ENCODE data around the gene BMP7. TPM values are rescaled to one million over a fixed set of nuclear protein-coding genes. Genes with fewer than 3 reads are reported as not detected.
A peak's percentile ranks its signal among the peaks of the same experiment; 100 is the strongest.

BMP7 gene
- total RNA-seq, 3 donors from 2014 or later = 1.7 to 2.8 (median 2.0) TPM

GRCh38 chr20:57179265-57179664 lies 87.2 kb downstream of the BMP7 start:
- no peaks in the 10 kb centered on the region for H3K9me3 ChIP-seq
- H3K4me1 ChIP-seq (ENCODE audit: low read depth) = no peaks in the 10 kb centered on the region
- DNase-seq = no peak
- no peak for ATAC-seq
- H3K36me3 ChIP-seq (ENCODE audit: low read depth) = no peaks in the 10 kb centered on the region
- intact Hi-C loops (cut with DNase I, micrococcal nuclease) = no loop called here
- no peak for TF ChIP-seq CTCF (IDR thresholded peaks at IDR 0.05)
- no peak overlapping the region for H3K4me3 ChIP-seq

DNA sequence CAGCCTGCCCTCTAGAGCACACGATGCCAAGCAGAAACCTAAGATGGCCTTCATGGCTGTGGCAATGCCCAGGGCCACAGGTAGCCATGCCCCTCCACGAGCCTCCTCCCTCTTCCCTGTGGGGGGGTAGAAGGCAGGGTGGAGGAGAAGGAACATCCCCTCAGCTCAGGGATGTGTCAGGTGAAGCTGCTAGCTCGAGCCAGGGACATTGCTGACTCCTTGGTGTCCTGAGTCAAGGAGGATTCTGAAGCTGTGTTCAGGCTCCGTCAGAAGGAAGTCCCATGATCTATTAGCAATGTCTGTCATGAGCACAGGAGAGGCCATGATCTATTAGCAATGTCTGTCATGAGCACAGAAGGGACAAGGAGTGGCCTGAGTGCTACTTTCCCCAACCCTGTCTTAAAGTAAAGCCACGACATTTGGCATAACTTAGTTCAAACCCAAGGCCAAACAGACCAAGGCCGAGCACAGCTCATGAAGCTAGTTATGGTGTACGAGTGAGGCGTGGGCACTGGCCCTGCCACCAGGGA lies 87.8 kb downstream of the BMP7 start:
- no peak for ATAC-seq

DNA sequence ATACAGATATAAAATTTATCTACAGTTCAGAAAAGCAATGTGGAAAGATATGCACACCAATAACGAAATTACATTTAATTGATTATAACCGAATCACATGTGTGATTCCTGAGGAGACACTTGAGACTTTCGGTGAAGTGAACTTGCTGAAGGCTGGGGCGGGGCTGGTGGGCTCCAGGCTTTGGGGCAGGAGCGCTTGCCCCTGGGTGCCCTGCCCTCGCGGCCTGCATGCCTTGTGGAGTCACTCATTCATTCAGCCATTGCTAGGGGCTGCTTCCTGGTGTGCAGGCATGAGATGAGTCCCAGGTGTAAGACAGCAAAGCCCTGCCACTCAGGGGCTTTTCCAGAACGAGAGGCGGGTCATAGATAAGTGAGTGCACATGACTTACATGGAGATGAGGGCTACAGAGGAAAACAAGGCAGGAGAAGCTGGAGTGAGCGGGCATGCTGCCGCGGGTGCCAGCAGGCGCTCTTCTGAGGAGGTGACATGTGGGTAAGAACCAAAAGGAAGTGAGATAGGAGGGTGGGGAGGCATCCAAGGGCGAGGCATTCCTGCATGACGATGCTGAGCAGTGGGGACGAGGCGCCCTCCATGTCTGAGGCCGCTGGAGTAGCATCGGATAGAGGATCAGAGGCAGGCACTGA lies 88.7 kb downstream of the BMP7 start:
- no peaks in the 10 kb centered on the region for H3K36me3 ChIP-seq (ENCODE audit: low read depth)
- no peak for TF ChIP-seq CTCF (IDR thresholded peaks at IDR 0.05)
- no peaks in the 10 kb centered on the region for H3K4me1 ChIP-seq (ENCODE audit: low read depth)
- intact Hi-C loops (cut with DNase I, micrococcal nuclease) = no loop called here
- no peaks in the 10 kb centered on the region for H3K9me3 ChIP-seq
- ATAC-seq (no peak), DNase-seq (peak in 1 of 3 donors; percentile 21)
- H3K4me3 ChIP-seq = no peak overlapping the region

More for the DNA sequence above, 87.8 kb downstream of the BMP7 start:
- H3K4me3 ChIP-seq = no peak overlapping the region
- no peak for DNase-seq
- H3K9me3 ChIP-seq = no peaks in the 10 kb centered on the region
- no peak for TF ChIP-seq CTCF (IDR thresholded peaks at IDR 0.05)
- intact Hi-C loops (cut with DNase I, micrococcal nuclease) = no loop called here
- no peaks in the 10 kb centered on the region for H3K4me1 ChIP-seq (ENCODE audit: low read depth)
- no peaks in the 10 kb centered on the region for H3K36me3 ChIP-seq (ENCODE audit: low read depth)

DNA sequence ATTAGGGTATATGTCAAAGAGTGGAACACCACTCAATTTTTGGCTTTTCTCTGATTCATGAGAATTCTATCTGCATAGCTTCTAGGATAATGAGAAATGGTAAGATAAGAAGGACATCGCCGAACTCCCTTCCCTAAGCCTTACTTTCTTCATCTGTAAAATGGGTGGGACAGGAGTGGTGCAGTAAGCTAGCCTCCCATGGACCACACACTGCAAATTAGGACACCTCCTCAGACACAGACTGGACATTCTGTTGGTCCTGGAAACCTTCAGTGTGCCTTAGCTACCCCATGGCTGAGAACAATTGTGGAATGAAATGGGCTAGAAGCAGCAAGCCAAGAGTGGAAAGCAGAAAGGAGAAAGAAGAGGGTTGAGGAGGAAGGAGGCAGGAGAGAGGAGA lies 89.6 kb downstream of the BMP7 start:
- no peak for TF ChIP-seq CTCF (IDR thresholded peaks at IDR 0.05)
- ATAC-seq (no peak), DNase-seq (no peak)
- no peak overlapping the region for H3K4me3 ChIP-seq
- H3K36me3 ChIP-seq (ENCODE audit: low read depth) = no peaks in the 10 kb centered on the region
- intact Hi-C loops (cut with DNase I, micrococcal nuclease) = no loop called here
- H3K9me3 ChIP-seq = no peaks in the 10 kb centered on the region
- no peaks in the 10 kb centered on the region for H3K4me1 ChIP-seq (ENCODE audit: low read depth)

GRCh38 chr20:57175397-57176010 lies 90.9 kb downstream of the BMP7 start:
- Histone ChIP-seq H3K4me1 (ENCODE audit: low read depth) (no peaks in the 10 kb centered on the region), H3K4me3 (no peak overlapping the region), H3K36me3 (ENCODE audit: low read depth) (no peaks in the 10 kb centered on the region), H3K9me3 (no peaks in the 10 kb centered on the region)
- intact Hi-C loops (cut with DNase I, micrococcal nuclease) = no loop called here
- no peak for TF ChIP-seq CTCF (IDR thresholded peaks at IDR 0.05)
- DNase-seq (peak in 1 of 3 donors; percentile 8), ATAC-seq (no peak)

Data from mucosa of descending colon (tissue), 3 donors.